ENCODE data around the gene WSB2. TPM values are rescaled to one million over a fixed set of nuclear protein-coding genes. Genes with fewer than 3 reads are reported as not detected.

WSB2 gene
- total and polyA plus RNA-seq, 2 of the 8 experiments (the other 6 are each of a cell fraction or from before 2014, with no cell fraction given), result 47.5 to 58.2 TPM

GRCh38 chr12:118061873-118062843 is 1.2 kb upstream of the WSB2 start (continued):
- TF ChIP-seq CHD7 (IDR thresholded peaks at IDR 0.05; ENCODE audit: insufficient replicate concordance, low read length) (no peak), HDAC2 (IDR thresholded peaks at IDR 0.05; ENCODE audit: borderline replicate concordance in 1 of 2, low read depth in 2 of 2, low read length in 2 of 2) (no peak), RXRA (IDR thresholded peaks at IDR 0.05; ENCODE audit: insufficient read depth, low read depth, low read length) (no peak), TBP (IDR thresholded peaks at IDR 0.05; ENCODE audit: low read depth, low read length) (peak; percentile 63; the same call in 1 of the 2 replicates), ASH2L (IDR thresholded peaks at IDR 0.05; ENCODE audit: low read length) (peak; percentile 79), TEAD4 (IDR thresholded peaks at IDR 0.05; ENCODE audit: low read depth, low read length) (peak; percentile 19), ZNF274 (IDR thresholded peaks at IDR 0.05; ENCODE audit: borderline replicate concordance, extremely low read depth, low read length) (no peak), EP300 (IDR thresholded peaks at IDR 0.05; ENCODE audit: borderline replicate concordance in 1 of 2, low read depth in 2 of 2, low read length in 2 of 2) (no peak), RFX5 (IDR thresholded peaks at IDR 0.05; ENCODE audit: borderline replicate concordance, low read depth, low read length) (no peak)
